Ovary (tissue), 9 donors: ENCODE measurements around the gene KEL. TPM values are rescaled to one million over a fixed set of nuclear protein-coding genes. Genes with fewer than 3 reads are reported as not detected.

Experiments used
- DNase-seq, 5 donors: peaks; one replicate each; pipeline ENCODE4 v3.0.0-alpha.2; 2019 to 2020
- H3K27ac ChIP-seq, 2 donors: fragments of 200-600 bp; one replicate each; pipeline versions ENCODE4 v1.5.1 to v1.8.0; 2019 to 2022
- H3K27me3 ChIP-seq: fragments of 200-600 bp; one replicate; pipeline ENCODE4 v1.8.0; 2022
- H3K36me3 ChIP-seq: fragments of 200-600 bp; sonication (generic); one replicate; pipeline ENCODE4 v1.5.1; 2019
- H3K4me1 ChIP-seq: one replicate; pipeline ENCODE4 v1.8.1; 2013; ENCODE audit warnings: mild to moderate bottlenecking, moderate library complexity; ENCODE audit not compliant: insufficient read depth
- H3K4me3 ChIP-seq: fragments of 200-600 bp; sonication (generic); one replicate; pipeline ENCODE4 v1.5.1; 2017
- H3K9me3 ChIP-seq, 2 donors: fragments of 200-600 bp in 1 of 2; sonication (generic) in 1 of 2; one replicate each; pipeline versions ENCODE4 v1.5.1 to v1.8.1; 2013 to 2019; ENCODE audit warnings: mild to moderate bottlenecking in 1 of 2, moderate library complexity in 1 of 2
- CTCF ChIP-seq, 3 donors: fragments of 450-650 bp in 2 of 3; fragments of 200-600 bp in 1 of 3; IDR thresholded peaks; one replicate each; pipeline versions ENCODE4 v1.5.1 to v1.8.0; 2016 to 2022; ENCODE audit warnings: antibody characterized with exemption in 3 of 3, mild to moderate bottlenecking in 1 of 3
- EP300 ChIP-seq: sonication (generic); formaldehyde crosslinking; IDR thresholded peaks from one replicate; pipeline ENCODE4 v1.6.1; 2017; ENCODE audit warnings: antibody characterized with exemption
- POLR2A ChIP-seq: fragments of 450-650 bp; IDR thresholded peaks from one replicate; pipeline ENCODE4 v1.6.1; 2017; ENCODE audit warnings: antibody characterized with exemption, mild to moderate bottlenecking, moderate library complexity
- WGBS, 3 donors: extraction: QIAGEN DNeasy Blood & Tissue Kit in 1 of 3; methylation state at CpG; one replicate each; pipeline versions ENCODE4 v1.1.5 to v1.1.7; 2013 to 2017; 5-methylcytosine and 5-hydroxymethylcytosine counted together
- intact Hi-C, 4 donors: fragments of 100-400 bp; cut with DNase I; formaldehyde crosslinking; loops; one replicate each; pipeline versions ENCODE4 v1.11.0 to v1.15.1; 2022 to 2023
- polyA plus RNA-seq, 2 donors: library from polyadenylated mRNA; stranded (reverse); fragments of 200-250 nt in 1 of 2; fragments of 350-450 nt in 1 of 2; fragmentation: Illumina TruSeq in 1 of 2; extraction: RNeasy Lipid Tissue Mini Kit (QIAGEN cat#74804) in 1 of 2; gene quantifications; one replicate each; pipeline ENCODE4 v1.2.3, GENCODE V29; 2013 to 2014
- total RNA-seq, 7 donors: library from RNA; depleted of rRNA in 2 of 7; stranded (reverse); fragments of >200 nt in 2 of 7; fragmentation: NEBNext Ultra II Directional in 3 of 7; extraction: Animal tissue kit (Norgen Biotek cat#: 25700) in 3 of 7; gene quantifications; one replicate each; pipeline versions ENCODE4 v1.1.0 to v1.2.4, GENCODE V29; 2016 to 2023
- donor health status: DM: no; HTN: no; CAD: no; lungs with moderate emphysema.
- donor health status: DM: no; HTN: no; CAD: no.
- donor health status: Bipolar disorder and iron deficiency.
- donor health status: DM: yes; HTN: yes; CAD: no.
- donor health status: DM: no; HTN: no; CAD: no.
- donor health status: DM: yes; HTN: yes; CAD: no.

KEL gene
- total and polyA plus RNA-seq, 9 donors = 0.11 to 2.5 (median 0.54) TPM; not detected in 1

- no peaks in the 10 kb centered on the region for H3K9me3 ChIP-seq
- no peak overlapping the region for H3K4me3 ChIP-seq
- DNase-seq = no peak
- no peak overlapping the region for H3K27ac ChIP-seq
- 46 to 59% (median 52%) methylated on average over 3 of the region's 3 CpGs for WGBS, 3 donors
- no peaks in the 10 kb centered on the region for H3K36me3 ChIP-seq
- no peaks in the 10 kb centered on the region for H3K27me3 ChIP-seq
- no peaks in the 10 kb centered on the region for H3K4me1 ChIP-seq
- intact Hi-C loops = no loop called here
- TF ChIP-seq POLR2A = no peak
- no peak for TF ChIP-seq EP300
- TF ChIP-seq CTCF (IDR thresholded peaks at IDR 0.05) = no peak
Observed at GRCh38 chr7:142945001-142945400, 17.2 kb downstream of the KEL start.

- TF ChIP-seq EP300 = no peak
- TF ChIP-seq CTCF (IDR thresholded peaks at IDR 0.05) = no peak
- no peak for TF ChIP-seq POLR2A
- no peak for DNase-seq
- Histone ChIP-seq H3K27ac (no peak overlapping the region), H3K27me3 (no peaks in the 10 kb centered on the region), H3K4me3 (no peak overlapping the region), H3K36me3 (no peaks in the 10 kb centered on the region), H3K9me3 (no peaks in the 10 kb centered on the region), H3K4me1 (no peaks in the 10 kb centered on the region)
- WGBS, 3 donors = 80 to 83% (median 83%) methylated on average over 7 of the region's 7 CpGs
- intact Hi-C loops = no loop called here
Observed at GRCh38 chr7:142943706-142944268, 18.4 kb downstream of the KEL start.

GRCh38 chr7:142942746-142943145, 19.4 kb downstream of the KEL start:
- H3K36me3 ChIP-seq = no peaks in the 10 kb centered on the region
- intact Hi-C loops = no loop called here
- no peaks in the 10 kb centered on the region for H3K4me1 ChIP-seq
- no peak for DNase-seq
- no peaks in the 10 kb centered on the region for H3K9me3 ChIP-seq
- no peaks in the 10 kb centered on the region for H3K27me3 ChIP-seq
- H3K27ac ChIP-seq = no peak overlapping the region
- H3K4me3 ChIP-seq = no peak overlapping the region
- 82 to 92% (median 92%) methylated on average over 6 of the region's 6 CpGs for WGBS, 3 donors
- TF ChIP-seq EP300 (no peak), CTCF (IDR thresholded peaks at IDR 0.05) (no peak), POLR2A (no peak)

- intact Hi-C loops = no loop called here
- DNase-seq = no peak
- 92 to 93% (median 93%) methylated on average over 7 of the region's 7 CpGs for WGBS, 3 donors
- Histone ChIP-seq H3K4me1 (no peaks in the 10 kb centered on the region), H3K27me3 (no peaks in the 10 kb centered on the region), H3K4me3 (no peak overlapping the region), H3K27ac (no peak overlapping the region), H3K36me3 (no peaks in the 10 kb centered on the region), H3K9me3 (no peaks in the 10 kb centered on the region)
- TF ChIP-seq CTCF (IDR thresholded peaks at IDR 0.05) (no peak), EP300 (no peak), POLR2A (no peak)
Observed at GRCh38 chr7:142941541-142941940, 20.6 kb downstream of the KEL start.
